ENCODE data around the gene PRTFDC1. TPM values are rescaled to one million over a fixed set of nuclear protein-coding genes. Genes with fewer than 3 reads are reported as not detected.
"Not testable (repeated sequence)": the region's sequence is repeated elsewhere in the genome, so short reads cannot be mapped to it uniquely, and the experiment has no call there.

PRTFDC1 gene
- polyA plus RNA-seq, 1 experiment, result 46.8 TPM

GRCh38 chr10:24961582-24961981, 9.2 kb upstream of the PRTFDC1 start:
- CTCF ChIA-PET, result interaction anchor here (0.6 to 1.5 kb wide), 5 partner anchors 9 to 225 kb away, joined by 3 to 6 read pairs (median 3); no protein-coding TSS in a partner anchor
- DNase-seq (ENCODE audit: low read depth, low spot score), result no peak
- no peaks in the 10 kb centered on the region for H3K27me3 ChIP-seq (ENCODE audit: control insufficient read depth, insufficient read depth, low read length)
- H3K9me3 ChIP-seq (ENCODE audit: control insufficient read depth, insufficient read depth, low read length), result no peaks in the 10 kb centered on the region
- no peak overlapping the region for H3K27ac ChIP-seq (ENCODE audit: low read depth, low read length)
- TF ChIP-seq, protein P1, sequence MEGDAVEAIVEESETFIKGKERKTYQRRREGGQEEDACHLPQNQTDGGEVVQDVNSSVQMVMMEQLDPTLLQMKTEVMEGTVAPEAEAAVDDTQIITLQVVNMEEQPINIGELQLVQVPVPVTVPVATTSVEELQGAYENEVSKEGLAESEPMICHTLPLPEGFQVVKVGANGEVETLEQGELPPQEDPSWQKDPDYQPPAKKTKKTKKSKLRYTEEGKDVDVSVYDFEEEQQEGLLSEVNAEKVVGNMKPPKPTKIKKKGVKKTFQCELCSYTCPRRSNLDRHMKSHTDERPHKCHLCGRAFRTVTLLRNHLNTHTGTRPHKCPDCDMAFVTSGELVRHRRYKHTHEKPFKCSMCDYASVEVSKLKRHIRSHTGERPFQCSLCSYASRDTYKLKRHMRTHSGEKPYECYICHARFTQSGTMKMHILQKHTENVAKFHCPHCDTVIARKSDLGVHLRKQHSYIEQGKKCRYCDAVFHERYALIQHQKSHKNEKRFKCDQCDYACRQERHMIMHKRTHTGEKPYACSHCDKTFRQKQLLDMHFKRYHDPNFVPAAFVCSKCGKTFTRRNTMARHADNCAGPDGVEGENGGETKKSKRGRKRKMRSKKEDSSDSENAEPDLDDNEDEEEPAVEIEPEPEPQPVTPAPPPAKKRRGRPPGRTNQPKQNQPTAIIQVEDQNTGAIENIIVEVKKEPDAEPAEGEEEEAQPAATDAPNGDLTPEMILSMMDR (IDR thresholded peaks at IDR 0.05; ENCODE audit: low read depth, low read length), result no peak
- POLR2A ChIA-PET, result no interaction called here
- no peak overlapping the region for H3K4me3 ChIP-seq (ENCODE audit: low read depth, low read length)

DNA sequence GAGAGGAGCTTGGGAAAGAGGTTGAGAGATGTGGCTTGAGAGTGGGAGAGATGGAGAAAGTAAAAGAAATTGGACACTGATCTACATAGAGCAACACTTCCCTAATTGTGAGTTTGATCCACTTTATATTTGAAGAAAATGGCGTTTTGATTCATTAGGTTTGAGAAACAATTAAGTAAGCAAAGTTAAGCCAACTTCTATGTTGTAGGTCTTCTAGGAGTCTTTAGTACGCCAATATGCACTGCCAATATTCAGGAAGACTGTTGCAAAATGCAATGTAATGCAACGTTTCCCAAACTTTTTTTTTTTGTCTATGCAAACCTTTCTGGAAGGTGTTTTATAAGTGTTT, 7.0 kb upstream of the PRTFDC1 start:
- POLR2A ChIA-PET, result interaction anchor here (0.6 kb wide), 1 partner anchor 555 kb away, joined by 7 read pairs; no protein-coding TSS in a partner anchor
- Histone ChIP-seq H3K4me3 (ENCODE audit: low read depth, low read length) (no peak overlapping the region), H3K27ac (ENCODE audit: low read depth, low read length) (peak overlapping the region; percentile 74), H3K9me3 (ENCODE audit: control insufficient read depth, insufficient read depth, low read length) (no peaks in the 10 kb centered on the region), H3K27me3 (ENCODE audit: control insufficient read depth, insufficient read depth, low read length) (no peaks in the 10 kb centered on the region)
- DNase-seq (ENCODE audit: low read depth, low spot score), result no peak
- TF ChIP-seq, protein P1 (IDR thresholded peaks at IDR 0.05; ENCODE audit: low read depth, low read length), result no peak
- CTCF ChIA-PET, result no interaction called here

- CTCF ChIA-PET, result no interaction called here
- POLR2A ChIA-PET, result interaction anchor here (0.6 kb wide), 1 partner anchor 554 kb away, joined by 7 read pairs; no protein-coding TSS in a partner anchor
- Histone ChIP-seq H3K27ac (ENCODE audit: low read depth, low read length) (peak overlapping the region; percentile 74), H3K4me3 (ENCODE audit: low read depth, low read length) (no peak overlapping the region; the same call in 1 of the 2 replicates), H3K27me3 (ENCODE audit: control insufficient read depth, insufficient read depth, low read length) (no peaks in the 10 kb centered on the region), H3K9me3 (ENCODE audit: control insufficient read depth, insufficient read depth, low read length) (no peaks in the 10 kb centered on the region)
- DNase-seq (ENCODE audit: low read depth, low spot score), result no peak
- TF ChIP-seq, protein P1 (IDR thresholded peaks at IDR 0.05; ENCODE audit: low read depth, low read length), result 0 out of 2 replicates have a peak, but pooled peaks have one; percentile 11
These were observed 6.4 kb upstream of the PRTFDC1 start for GRCh38 chr10:24958721-24959381.

- Histone ChIP-seq H3K27me3 (ENCODE audit: control insufficient read depth, insufficient read depth, low read length) (no peaks in the 10 kb centered on the region), H3K27ac (ENCODE audit: low read depth, low read length) (peak overlapping the region; percentile 74), H3K4me3 (ENCODE audit: low read depth, low read length) (no peak overlapping the region; the same call in 1 of the 2 replicates), H3K9me3 (ENCODE audit: control insufficient read depth, insufficient read depth, low read length) (no peaks in the 10 kb centered on the region)
- TF ChIP-seq, protein P1 (IDR thresholded peaks at IDR 0.05; ENCODE audit: low read depth, low read length), result no peak
- peak; percentile 68 for DNase-seq (ENCODE audit: low read depth, low spot score)
- ChIA-PET POLR2A (no interaction called here), CTCF (no interaction called here)
These were observed 5.8 kb upstream of the PRTFDC1 start for GRCh38 chr10:24958091-24958720.

DNA sequence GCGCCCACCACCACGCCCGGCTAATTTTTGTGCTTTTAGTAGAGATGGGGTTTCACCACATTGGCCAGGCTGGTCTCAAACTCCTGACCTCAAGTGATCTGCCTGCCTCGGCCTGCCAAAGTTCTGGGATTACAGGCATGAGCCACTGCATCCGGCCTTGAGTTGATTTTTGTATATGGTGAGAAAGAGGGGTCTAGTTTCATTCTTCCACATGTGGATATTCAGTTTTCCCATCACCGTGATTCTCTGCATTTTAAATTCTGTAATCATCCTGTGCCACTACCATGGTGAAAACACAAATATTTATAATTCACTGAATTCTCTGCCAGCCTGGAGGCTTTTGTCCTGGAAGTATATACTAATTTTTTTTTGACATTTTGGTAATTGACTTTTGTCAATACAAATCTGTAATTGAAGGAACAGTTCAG, 5.2 kb upstream of the PRTFDC1 start:
- peak overlapping the region; percentile 69 for H3K27ac ChIP-seq (ENCODE audit: low read depth, low read length)
- H3K4me3 ChIP-seq (ENCODE audit: low read depth, low read length); H3K9me3 ChIP-seq (ENCODE audit: control insufficient read depth, insufficient read depth, low read length); POLR2A ChIA-PET; DNase-seq (ENCODE audit: low read depth, low spot score); CTCF ChIA-PET; H3K27me3 ChIP-seq (ENCODE audit: control insufficient read depth, insufficient read depth, low read length): not testable (repeated sequence)

All from AG04450 (cell line).